ENCODE results near the gene PARVB.

PARVB gene

GRCh38 chr22:44136112-44136511 lies 112.0 kb downstream of the PARVB start:
- no peak for DNase-seq (ENCODE audit: low spot score)

- no peak for DNase-seq (ENCODE audit: low spot score)
These were observed 112.7 kb downstream of the PARVB start for GRCh38 chr22:44136786-44137185.

GRCh38 chr22:44137415-44137814 lies 113.3 kb downstream of the PARVB start:
- no peak for DNase-seq (ENCODE audit: low spot score)

- no peak for DNase-seq (ENCODE audit: low spot score)
These were observed 115.7 kb downstream of the PARVB start for GRCh38 chr22:44139773-44140172.

GRCh38 chr22:44142421-44143104 lies 118.5 kb downstream of the PARVB start:
- no peak for DNase-seq (ENCODE audit: low spot score)

DNA sequence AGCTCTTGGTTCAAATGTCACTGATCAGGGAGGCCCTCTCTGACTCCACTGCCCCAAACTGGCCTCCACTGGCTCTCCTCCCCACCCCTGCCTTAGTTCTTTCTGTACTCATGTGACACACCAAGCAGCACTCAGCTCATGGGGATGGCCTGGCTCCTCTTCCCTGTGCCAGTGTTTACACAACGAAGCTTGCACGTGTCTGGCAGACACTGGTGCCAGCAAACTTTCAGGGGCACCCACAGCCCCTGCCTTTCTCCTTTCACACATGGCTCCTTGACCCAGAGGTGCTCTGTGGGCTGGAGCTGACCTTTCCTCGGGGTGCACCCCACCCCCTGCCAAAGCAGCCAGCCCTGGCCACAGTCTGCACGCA lies 119.0 kb downstream of the PARVB start:
- DNase-seq (ENCODE audit: low spot score), result no peak

DNA sequence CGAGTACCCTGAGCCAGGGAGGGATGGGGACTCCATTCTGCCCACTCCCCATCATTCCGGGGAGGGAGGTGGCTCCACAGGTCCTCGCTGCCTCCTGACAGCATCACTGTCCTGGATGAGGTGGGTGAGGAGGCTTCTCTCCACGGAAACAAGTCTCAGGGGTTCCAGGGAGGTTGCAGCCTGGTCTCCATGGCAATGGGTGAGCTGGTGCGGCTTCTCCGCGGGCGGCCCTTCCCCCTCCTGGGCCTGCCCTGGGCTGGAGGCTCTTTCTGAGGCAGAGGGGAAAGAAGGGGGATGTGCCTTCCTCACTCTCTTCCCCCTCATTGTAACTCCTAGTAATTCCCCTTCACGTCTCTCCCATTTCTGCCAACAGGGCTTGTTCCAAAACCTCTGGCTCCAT lies 119.5 kb downstream of the PARVB start:
- no peak for DNase-seq (ENCODE audit: low spot score)

DNA sequence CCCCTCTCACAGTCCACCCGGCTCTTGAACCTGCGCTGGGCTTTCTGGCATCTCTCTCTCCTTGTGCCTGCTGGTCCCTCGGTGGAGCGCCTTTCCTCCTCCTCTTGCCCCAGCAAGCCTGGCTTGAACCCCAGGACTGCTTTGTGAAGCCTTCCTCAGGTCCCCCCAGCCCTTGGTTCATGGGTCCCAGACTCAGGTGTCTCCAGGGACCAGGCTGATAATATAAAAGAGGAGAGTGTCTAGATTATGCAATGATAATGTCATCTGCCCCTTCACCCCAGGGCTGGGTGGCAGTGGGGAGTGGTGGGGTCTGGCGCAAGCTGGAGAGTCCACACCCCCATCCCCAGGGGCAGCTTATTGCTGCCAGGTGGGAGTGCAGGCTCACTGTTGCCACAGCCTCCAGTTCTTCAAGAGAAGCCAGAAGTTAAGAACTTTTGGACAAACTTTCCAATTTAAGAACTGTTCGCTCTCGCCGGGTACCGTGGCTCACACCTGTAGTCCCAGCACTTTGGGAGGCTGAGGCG lies 120.0 kb downstream of the PARVB start:
- no peak for DNase-seq (ENCODE audit: low spot score)

DNA sequence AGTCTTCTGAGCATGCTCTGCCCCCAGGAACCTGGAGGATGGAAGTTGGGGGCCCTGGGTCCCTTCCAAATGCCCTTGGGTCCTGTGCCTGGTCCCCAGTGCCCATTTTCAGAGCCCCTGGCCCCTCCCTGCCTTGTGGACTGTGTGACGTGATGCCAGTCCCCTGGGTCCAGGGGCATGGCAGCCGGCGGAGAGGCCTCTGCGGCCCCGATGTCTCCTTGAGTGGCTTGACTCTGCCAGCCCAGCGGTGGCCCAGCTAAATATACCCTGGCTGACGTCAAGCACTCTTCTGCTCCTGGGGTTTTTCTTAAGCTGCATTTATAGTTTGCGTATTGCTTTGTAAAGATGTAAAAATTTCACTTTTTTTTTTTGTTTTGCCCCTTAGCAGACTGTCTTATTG lies 121.4 kb downstream of the PARVB start:
- no peak for DNase-seq (ENCODE audit: low spot score)

GRCh38 chr22:44146088-44146861 lies 122.2 kb downstream of the PARVB start:
- no peak for DNase-seq (ENCODE audit: low spot score)

GRCh38 chr22:44147008-44147645 lies 123.0 kb downstream of the PARVB start:
- no peak for DNase-seq (ENCODE audit: low spot score)

DNA sequence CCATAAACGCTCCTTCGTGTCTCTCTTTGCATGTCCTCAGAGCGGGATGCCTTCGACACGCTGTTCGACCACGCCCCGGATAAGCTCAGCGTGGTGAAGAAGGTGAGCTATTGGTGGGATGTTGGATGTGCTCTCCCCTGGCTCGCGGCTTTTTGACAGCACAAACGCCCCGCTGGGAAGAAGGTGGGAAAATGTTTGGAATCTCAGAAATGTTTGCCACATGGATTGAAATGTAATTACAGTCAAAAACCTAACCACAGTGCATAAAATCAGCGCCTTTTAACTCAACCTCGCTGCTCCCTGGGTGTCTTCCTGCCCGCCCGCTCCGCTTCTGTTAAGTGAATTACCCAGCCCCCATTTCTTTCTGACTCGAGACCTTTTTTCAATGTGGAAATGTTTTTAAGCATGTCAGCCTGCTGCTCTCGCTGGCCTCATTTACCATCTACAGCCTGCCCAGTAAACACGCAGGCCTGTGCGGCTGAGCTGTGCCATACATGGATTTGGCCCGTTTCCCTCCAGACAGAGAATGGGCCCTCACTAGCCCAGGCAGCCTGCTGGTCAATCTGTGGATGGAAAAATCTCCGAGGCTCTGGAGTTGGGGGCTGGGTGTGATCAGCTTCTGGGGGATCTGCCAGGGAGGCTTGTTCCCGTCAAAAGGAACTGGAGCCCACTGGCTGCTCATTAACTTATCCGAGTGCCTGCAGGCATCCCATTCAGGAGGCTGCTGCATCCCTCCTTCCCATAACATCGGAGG lies 123.9 kb downstream of the PARVB start:
- DNase-seq (ENCODE audit: low spot score), result peak; percentile 67

- no peak for DNase-seq (ENCODE audit: low spot score)
These were observed 127.6 kb downstream of the PARVB start for GRCh38 chr22:44151676-44152075.

DNA sequence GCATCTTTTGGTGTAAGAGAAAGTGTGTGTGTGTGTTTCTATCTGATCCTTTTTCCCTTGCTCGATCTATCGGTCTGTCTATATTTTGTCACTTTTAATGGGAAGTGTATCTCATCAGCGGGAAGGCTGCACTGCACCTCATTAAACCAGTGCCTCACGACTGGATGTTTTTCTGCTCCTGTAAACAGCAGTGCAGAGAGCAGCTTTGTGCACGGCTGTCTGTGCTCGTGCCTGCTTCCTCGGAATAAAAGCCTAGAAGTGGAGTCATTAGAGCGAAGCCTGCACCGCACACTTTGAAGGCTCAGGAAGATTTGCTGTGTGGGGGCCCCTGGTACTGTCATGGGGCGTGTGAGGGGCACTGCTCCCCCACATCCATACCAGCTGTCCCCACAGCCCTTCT lies 129.6 kb downstream of the PARVB start:
- DNase-seq (ENCODE audit: low spot score), result no peak

DNA sequence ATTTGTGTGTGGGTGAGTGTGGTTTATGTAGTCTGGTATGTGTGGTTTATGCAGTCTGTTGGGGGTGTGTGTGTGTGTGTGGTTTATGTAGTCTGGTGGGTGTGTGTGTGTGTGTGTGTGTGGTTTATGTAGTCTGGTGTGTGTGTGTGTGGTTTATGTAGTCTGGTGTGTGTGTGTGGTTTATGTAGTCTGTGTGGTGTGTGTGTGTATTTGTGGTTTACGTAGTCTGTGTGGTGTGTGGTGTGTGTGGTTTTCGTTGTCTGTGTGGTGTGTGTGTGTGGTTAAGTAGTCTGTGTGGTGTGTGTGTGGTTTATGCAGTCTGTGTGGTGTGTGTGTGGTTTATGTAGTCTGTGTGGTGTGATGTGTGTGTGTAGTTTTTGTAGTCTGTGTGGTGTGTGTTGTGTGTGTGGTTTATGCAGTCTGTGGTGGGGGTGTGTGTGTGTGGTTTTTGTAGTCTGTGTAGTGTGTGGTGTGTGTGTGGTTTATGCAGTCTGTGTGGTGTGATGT lies 130.4 kb downstream of the PARVB start:
- no peak for DNase-seq (ENCODE audit: low spot score)

DNA sequence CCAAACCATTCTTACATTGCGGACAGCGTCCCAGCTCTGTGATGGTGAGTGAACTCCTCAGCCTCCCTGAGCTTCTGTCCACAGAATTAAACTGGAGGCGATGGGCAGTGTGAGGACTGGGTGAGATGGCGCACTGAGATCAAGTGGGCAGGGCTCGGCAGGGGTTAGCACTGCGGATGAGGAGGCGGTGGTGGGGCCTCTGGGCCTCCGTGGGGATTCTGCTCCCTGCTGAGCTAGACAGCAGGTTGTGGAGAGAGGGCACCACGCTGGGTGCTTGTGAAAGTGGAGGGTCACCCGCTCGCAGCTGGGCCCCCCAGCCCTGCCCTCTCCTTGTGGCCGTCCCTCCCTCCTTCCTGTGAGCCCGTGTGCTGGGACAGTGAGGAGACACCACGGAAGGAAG lies 131.0 kb downstream of the PARVB start:
- DNase-seq (ENCODE audit: low spot score), result no peak

GRCh38 chr22:44157916-44158618 lies 134.0 kb downstream of the PARVB start:
- DNase-seq (ENCODE audit: low spot score), result no peak

GRCh38 chr22:44158816-44159215 lies 134.7 kb downstream of the PARVB start:
- peak; percentile 99 for DNase-seq (ENCODE audit: low spot score)

GRCh38 chr22:44159221-44159620 lies 135.1 kb downstream of the PARVB start:
- peak; percentile 87 for DNase-seq (ENCODE audit: low spot score)

GRCh38 chr22:44159811-44160210 lies 135.7 kb downstream of the PARVB start:
- no peak for DNase-seq (ENCODE audit: low spot score)

GRCh38 chr22:44160421-44160820 lies 136.3 kb downstream of the PARVB start:
- DNase-seq (ENCODE audit: low spot score), result no peak
